Measurements from ENCODE around the gene COQ6. TPM values are rescaled to one million over a fixed set of nuclear protein-coding genes. Genes with fewer than 3 reads are reported as not detected.

The COQ6 gene
- total RNA-seq, 1 experiment from 2014 or later, result 40.3 TPM

GRCh38 chr14:73996731-73997107 lies 46.6 kb downstream of the COQ6 start:
- Histone ChIP-seq H3K9ac (ENCODE audit: low read length) (no peak overlapping the region), H3K79me2 (ENCODE audit: low read length) (no peaks in the 10 kb centered on the region), H4K20me1 (ENCODE audit: low read length) (no peaks in the 10 kb centered on the region), H3K4me1 (ENCODE audit: insufficient read depth, low read length) (no peaks in the 10 kb centered on the region), H3K9me2 (replicated peaks; ENCODE audit: low read length) (no peaks in the 10 kb centered on the region), H3K4me3 (ENCODE audit: low read length) (no peak overlapping the region), H3K36me3 (ENCODE audit: low read depth, low read length) (no peaks in the 10 kb centered on the region), H3K27ac (ENCODE audit: low read length) (no peak overlapping the region), H3K27me3 (ENCODE audit: low read length) (no peaks in the 10 kb centered on the region), H3K9me3 (ENCODE audit: low read length) (no peaks in the 10 kb centered on the region), H2AFZ (ENCODE audit: low read length) (no peak overlapping the region), H3K4me2 (ENCODE audit: low read length) (no peak overlapping the region), H3F3A (ENCODE audit: low read length, unreplicated experiment) (no peaks in the 10 kb centered on the region)
- intact Hi-C loops (cut with micrococcal nuclease), result no loop called here
- CTCF ChIA-PET, result no interaction called here
- BruUV-seq (replicated peaks), result no TSS peak
- POLR2A ChIA-PET (ENCODE audit: unreplicated experiment), result no interaction called here
- no peak for TF ChIP-seq EZH2phosphoT487 (IDR thresholded peaks at IDR 0.05; ENCODE audit: borderline replicate concordance, low read length)
- TF ChIP-seq, protein P1, sequence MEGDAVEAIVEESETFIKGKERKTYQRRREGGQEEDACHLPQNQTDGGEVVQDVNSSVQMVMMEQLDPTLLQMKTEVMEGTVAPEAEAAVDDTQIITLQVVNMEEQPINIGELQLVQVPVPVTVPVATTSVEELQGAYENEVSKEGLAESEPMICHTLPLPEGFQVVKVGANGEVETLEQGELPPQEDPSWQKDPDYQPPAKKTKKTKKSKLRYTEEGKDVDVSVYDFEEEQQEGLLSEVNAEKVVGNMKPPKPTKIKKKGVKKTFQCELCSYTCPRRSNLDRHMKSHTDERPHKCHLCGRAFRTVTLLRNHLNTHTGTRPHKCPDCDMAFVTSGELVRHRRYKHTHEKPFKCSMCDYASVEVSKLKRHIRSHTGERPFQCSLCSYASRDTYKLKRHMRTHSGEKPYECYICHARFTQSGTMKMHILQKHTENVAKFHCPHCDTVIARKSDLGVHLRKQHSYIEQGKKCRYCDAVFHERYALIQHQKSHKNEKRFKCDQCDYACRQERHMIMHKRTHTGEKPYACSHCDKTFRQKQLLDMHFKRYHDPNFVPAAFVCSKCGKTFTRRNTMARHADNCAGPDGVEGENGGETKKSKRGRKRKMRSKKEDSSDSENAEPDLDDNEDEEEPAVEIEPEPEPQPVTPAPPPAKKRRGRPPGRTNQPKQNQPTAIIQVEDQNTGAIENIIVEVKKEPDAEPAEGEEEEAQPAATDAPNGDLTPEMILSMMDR (conservative IDR thresholded peaks at IDR 0.05; ENCODE audit: low read depth, low read length), result no peak
- no peak for TF ChIP-seq EZH2 (IDR thresholded peaks at IDR 0.05; ENCODE audit: low read length, unreplicated experiment)
- no peak for ATAC-seq
- no peak for DNase-seq

GRCh38 chr14:73997108-73997943 lies 47.2 kb downstream of the COQ6 start:
- Histone ChIP-seq H3F3A (ENCODE audit: low read length, unreplicated experiment) (no peaks in the 10 kb centered on the region), H3K9me2 (replicated peaks; ENCODE audit: low read length) (no peaks in the 10 kb centered on the region), H3K27ac (ENCODE audit: low read length) (no peak overlapping the region), H3K4me2 (ENCODE audit: low read length) (no peak overlapping the region), H3K36me3 (ENCODE audit: low read depth, low read length) (no peaks in the 10 kb centered on the region), H3K4me3 (ENCODE audit: low read length) (no peak overlapping the region), H3K79me2 (ENCODE audit: low read length) (no peaks in the 10 kb centered on the region), H3K9ac (ENCODE audit: low read length) (no peak overlapping the region), H4K20me1 (ENCODE audit: low read length) (no peaks in the 10 kb centered on the region), H3K4me1 (ENCODE audit: insufficient read depth, low read length) (no peaks in the 10 kb centered on the region), H3K9me3 (ENCODE audit: low read length) (no peaks in the 10 kb centered on the region), H3K27me3 (ENCODE audit: low read length) (no peaks in the 10 kb centered on the region), H2AFZ (ENCODE audit: low read length) (no peak overlapping the region)
- TF ChIP-seq, protein P1 (conservative IDR thresholded peaks at IDR 0.05; ENCODE audit: low read depth, low read length), result no peak
- TF ChIP-seq EZH2 (IDR thresholded peaks at IDR 0.05; ENCODE audit: low read length, unreplicated experiment) (no peak), EZH2phosphoT487 (IDR thresholded peaks at IDR 0.05; ENCODE audit: borderline replicate concordance, low read length) (no peak)
- POLR2A ChIA-PET (ENCODE audit: unreplicated experiment), result no interaction called here
- DNase-seq (no peak), ATAC-seq (no peak)
- BruUV-seq (replicated peaks), result no TSS peak
- CTCF ChIA-PET, result no interaction called here
- intact Hi-C loops (cut with micrococcal nuclease), result no loop called here

- ATAC-seq, result no peak
- DNase-seq, result no peak
- no peaks in the 10 kb centered on the region for H3K27me3 ChIP-seq (ENCODE audit: low read length)
- H3K9ac ChIP-seq (ENCODE audit: low read length), result no peak overlapping the region
- no peak overlapping the region for H2AFZ ChIP-seq (ENCODE audit: low read length)
- no peaks in the 10 kb centered on the region for H3K9me2 ChIP-seq (replicated peaks; ENCODE audit: low read length)
- ChIA-PET CTCF (no interaction called here), POLR2A (ENCODE audit: unreplicated experiment) (no interaction called here)
- H4K20me1 ChIP-seq (ENCODE audit: low read length), result no peaks in the 10 kb centered on the region
- no peaks in the 10 kb centered on the region for H3K79me2 ChIP-seq (ENCODE audit: low read length)
- H3K4me1 ChIP-seq (ENCODE audit: insufficient read depth, low read length), result no peaks in the 10 kb centered on the region
- no peak overlapping the region for H3K4me3 ChIP-seq (ENCODE audit: low read length)
- no peak overlapping the region for H3K4me2 ChIP-seq (ENCODE audit: low read length)
- intact Hi-C loops (cut with micrococcal nuclease), result no loop called here
- TF ChIP-seq, protein P1 (conservative IDR thresholded peaks at IDR 0.05; ENCODE audit: low read depth, low read length), result no peak
- no peak for TF ChIP-seq EZH2phosphoT487 (IDR thresholded peaks at IDR 0.05; ENCODE audit: borderline replicate concordance, low read length)
- no peak for TF ChIP-seq EZH2 (IDR thresholded peaks at IDR 0.05; ENCODE audit: low read length, unreplicated experiment)
- H3K9me3 ChIP-seq (ENCODE audit: low read length), result no peaks in the 10 kb centered on the region
- H3K36me3 ChIP-seq (ENCODE audit: low read depth, low read length), result no peaks in the 10 kb centered on the region
- H3K27ac ChIP-seq (ENCODE audit: low read length), result no peak overlapping the region
- BruUV-seq (replicated peaks), result no TSS peak
- no peaks in the 10 kb centered on the region for H3F3A ChIP-seq (ENCODE audit: low read length, unreplicated experiment)
These were observed 47.9 kb downstream of the COQ6 start for GRCh38 chr14:73997944-73998447.
